SK-N-SH (cell line): Measurements from ENCODE around the gene AGAP2.
A peak's percentile ranks its signal among the peaks of the same experiment; 100 is the strongest.

Experiments
- EP300 ChIP-seq, 2 experiments: IDR thresholded peaks; 2 replicates each; pipeline versions ENCODE4 v1.4.0 to v1.6.1; 2012; ENCODE audit warnings: borderline replicate concordance in 1 of 2, low read depth in 1 of 2, low read length in 1 of 2
- EZH2phosphoT487 ChIP-seq: fragments of 200-600 bp; sonication (generic); IDR thresholded peaks from 2 replicates; pipeline ENCODE4 v1.6.1; 2017; ENCODE audit warnings: low read depth, mixed run types, mild to moderate bottlenecking, antibody characterized with exemption, moderate library complexity, borderline replicate concordance
- JUND ChIP-seq: IDR thresholded peaks from 2 replicates; pipeline ENCODE4 v1.4.0; 2012
- MEF2A ChIP-seq: IDR thresholded peaks from 2 replicates; pipeline ENCODE4 v1.4.0; 2012; ENCODE audit warnings: low read depth, borderline replicate concordance
- POLR2AphosphoS5 ChIP-seq: IDR thresholded peaks from 2 replicates; pipeline ENCODE4 v1.6.1; 2012; ENCODE audit warnings: low read depth, low read length
- RAD21 ChIP-seq: IDR thresholded peaks from 2 replicates; pipeline ENCODE4 v1.6.1; 2012; ENCODE audit warnings: mild to moderate bottlenecking, low read length
- RCOR1 ChIP-seq: fragments of 150-350 bp; IDR thresholded peaks from 2 replicates; pipeline ENCODE4 v1.6.1; 2017; ENCODE audit warnings: antibody characterized with exemption, low read length
- SMC3 ChIP-seq: IDR thresholded peaks from 2 replicates; pipeline ENCODE4 v1.6.1; 2012; ENCODE audit warnings: low read depth, low read length, improper control_type of control experiment
- TAF1 ChIP-seq: IDR thresholded peaks from 2 replicates; pipeline ENCODE4 v1.6.1; 2012; ENCODE audit warnings: low read depth, mild to moderate bottlenecking, low read length, moderate library complexity, borderline replicate concordance
- TEAD4 ChIP-seq: IDR thresholded peaks from 2 replicates; pipeline ENCODE4 v1.4.0; 2012; ENCODE audit warnings: mild to moderate bottlenecking, borderline replicate concordance; ENCODE audit not compliant: insufficient read depth
- TF ChIP-seq, protein P1 (sequence below): fragments of 200-600 bp; sonication (generic); IDR thresholded peaks from 2 replicates; pipeline ENCODE4 v1.6.1; 2017; ENCODE audit warnings: antibody characterized with exemption, mild to moderate bottlenecking, moderate library complexity
- TF ChIP-seq, protein P2 (sequence below): fragments of 150-350 bp; IDR thresholded peaks from 2 replicates; pipeline ENCODE4 v1.6.1; 2017; ENCODE audit warnings: antibody characterized with exemption, low read length, low read depth, borderline replicate concordance
- TF ChIP-seq, protein P3 (sequence below): IDR thresholded peaks from 2 replicates; pipeline ENCODE4 v1.6.1; 2012; ENCODE audit warnings: mild to moderate bottlenecking, low read depth, low read length, moderate library complexity
- TF ChIP-seq, protein P4 (sequence below): IDR thresholded peaks from 2 replicates; pipeline ENCODE4 v1.4.0; 2012; ENCODE audit warnings: low read depth

DNA sequence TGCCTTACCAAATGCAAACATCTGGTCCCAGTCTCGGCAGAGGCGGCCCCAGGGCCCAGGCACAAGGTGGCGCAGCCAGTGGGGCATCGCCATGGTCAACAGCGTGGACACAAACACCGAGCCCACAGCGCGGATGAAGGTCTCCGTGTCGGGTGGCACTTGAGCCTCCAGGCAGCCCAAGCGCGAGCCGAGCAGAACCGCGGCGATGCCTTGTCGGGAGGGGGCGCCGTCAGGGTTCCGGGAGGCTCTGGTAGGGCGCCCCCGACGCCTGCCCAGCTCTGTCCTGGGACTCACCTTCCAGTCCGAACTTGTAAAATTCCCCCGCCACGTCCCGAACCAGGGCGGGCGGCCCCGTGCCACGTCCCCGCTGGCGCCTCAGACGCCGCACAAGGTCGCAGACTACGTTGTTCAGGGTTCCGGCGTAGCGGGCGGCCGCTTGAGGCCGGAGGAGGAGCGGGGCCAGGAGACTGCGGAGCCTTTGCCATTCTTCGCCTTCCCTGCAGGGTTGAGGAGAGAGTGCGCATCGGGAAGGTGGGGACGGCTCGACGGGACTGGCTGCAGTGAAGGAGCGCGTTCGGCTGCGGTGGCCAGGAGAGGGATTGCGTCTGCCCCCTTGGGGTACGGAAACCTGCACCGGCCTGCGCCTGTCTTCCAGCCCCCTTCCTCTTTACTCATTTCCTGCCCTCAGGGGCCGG is 26.6 kb upstream of the AGAP2 start:
- TF ChIP-seq, protein P1, sequence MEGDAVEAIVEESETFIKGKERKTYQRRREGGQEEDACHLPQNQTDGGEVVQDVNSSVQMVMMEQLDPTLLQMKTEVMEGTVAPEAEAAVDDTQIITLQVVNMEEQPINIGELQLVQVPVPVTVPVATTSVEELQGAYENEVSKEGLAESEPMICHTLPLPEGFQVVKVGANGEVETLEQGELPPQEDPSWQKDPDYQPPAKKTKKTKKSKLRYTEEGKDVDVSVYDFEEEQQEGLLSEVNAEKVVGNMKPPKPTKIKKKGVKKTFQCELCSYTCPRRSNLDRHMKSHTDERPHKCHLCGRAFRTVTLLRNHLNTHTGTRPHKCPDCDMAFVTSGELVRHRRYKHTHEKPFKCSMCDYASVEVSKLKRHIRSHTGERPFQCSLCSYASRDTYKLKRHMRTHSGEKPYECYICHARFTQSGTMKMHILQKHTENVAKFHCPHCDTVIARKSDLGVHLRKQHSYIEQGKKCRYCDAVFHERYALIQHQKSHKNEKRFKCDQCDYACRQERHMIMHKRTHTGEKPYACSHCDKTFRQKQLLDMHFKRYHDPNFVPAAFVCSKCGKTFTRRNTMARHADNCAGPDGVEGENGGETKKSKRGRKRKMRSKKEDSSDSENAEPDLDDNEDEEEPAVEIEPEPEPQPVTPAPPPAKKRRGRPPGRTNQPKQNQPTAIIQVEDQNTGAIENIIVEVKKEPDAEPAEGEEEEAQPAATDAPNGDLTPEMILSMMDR, result peak; percentile 41
- TF ChIP-seq, protein P2, sequence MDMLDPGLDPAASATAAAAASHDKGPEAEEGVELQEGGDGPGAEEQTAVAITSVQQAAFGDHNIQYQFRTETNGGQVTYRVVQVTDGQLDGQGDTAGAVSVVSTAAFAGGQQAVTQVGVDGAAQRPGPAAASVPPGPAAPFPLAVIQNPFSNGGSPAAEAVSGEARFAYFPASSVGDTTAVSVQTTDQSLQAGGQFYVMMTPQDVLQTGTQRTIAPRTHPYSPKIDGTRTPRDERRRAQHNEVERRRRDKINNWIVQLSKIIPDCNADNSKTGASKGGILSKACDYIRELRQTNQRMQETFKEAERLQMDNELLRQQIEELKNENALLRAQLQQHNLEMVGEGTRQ, result no peak
- TF ChIP-seq MEF2A, result no peak
- TF ChIP-seq, protein P3, sequence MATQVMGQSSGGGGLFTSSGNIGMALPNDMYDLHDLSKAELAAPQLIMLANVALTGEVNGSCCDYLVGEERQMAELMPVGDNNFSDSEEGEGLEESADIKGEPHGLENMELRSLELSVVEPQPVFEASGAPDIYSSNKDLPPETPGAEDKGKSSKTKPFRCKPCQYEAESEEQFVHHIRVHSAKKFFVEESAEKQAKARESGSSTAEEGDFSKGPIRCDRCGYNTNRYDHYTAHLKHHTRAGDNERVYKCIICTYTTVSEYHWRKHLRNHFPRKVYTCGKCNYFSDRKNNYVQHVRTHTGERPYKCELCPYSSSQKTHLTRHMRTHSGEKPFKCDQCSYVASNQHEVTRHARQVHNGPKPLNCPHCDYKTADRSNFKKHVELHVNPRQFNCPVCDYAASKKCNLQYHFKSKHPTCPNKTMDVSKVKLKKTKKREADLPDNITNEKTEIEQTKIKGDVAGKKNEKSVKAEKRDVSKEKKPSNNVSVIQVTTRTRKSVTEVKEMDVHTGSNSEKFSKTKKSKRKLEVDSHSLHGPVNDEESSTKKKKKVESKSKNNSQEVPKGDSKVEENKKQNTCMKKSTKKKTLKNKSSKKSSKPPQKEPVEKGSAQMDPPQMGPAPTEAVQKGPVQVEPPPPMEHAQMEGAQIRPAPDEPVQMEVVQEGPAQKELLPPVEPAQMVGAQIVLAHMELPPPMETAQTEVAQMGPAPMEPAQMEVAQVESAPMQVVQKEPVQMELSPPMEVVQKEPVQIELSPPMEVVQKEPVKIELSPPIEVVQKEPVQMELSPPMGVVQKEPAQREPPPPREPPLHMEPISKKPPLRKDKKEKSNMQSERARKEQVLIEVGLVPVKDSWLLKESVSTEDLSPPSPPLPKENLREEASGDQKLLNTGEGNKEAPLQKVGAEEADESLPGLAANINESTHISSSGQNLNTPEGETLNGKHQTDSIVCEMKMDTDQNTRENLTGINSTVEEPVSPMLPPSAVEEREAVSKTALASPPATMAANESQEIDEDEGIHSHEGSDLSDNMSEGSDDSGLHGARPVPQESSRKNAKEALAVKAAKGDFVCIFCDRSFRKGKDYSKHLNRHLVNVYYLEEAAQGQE, result no peak
- no peak for TF ChIP-seq EZH2phosphoT487
- no peak for TF ChIP-seq EP300 (IDR thresholded peaks at IDR 0.05; ENCODE audit: borderline replicate concordance in 1 of 2, low read depth in 1 of 2, low read length in 1 of 2)
- TF ChIP-seq RCOR1, result no peak
- TF ChIP-seq TAF1, result no peak
- TF ChIP-seq, protein P4, sequence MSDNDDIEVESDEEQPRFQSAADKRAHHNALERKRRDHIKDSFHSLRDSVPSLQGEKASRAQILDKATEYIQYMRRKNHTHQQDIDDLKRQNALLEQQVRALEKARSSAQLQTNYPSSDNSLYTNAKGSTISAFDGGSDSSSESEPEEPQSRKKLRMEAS, result no peak
- TF ChIP-seq TEAD4, result no peak
- no peak for TF ChIP-seq POLR2AphosphoS5
- TF ChIP-seq SMC3, result no peak
- no peak for TF ChIP-seq JUND
- no peak for TF ChIP-seq RAD21
